Astrocyte (in vitro differentiated cells and primary cell): ENCODE measurements around the gene DDR1.

Source experiments
- CTCF ChIP-seq: IDR thresholded peaks from 2 replicates; pipeline ENCODE4 v1.5.1; 2011; ENCODE audit warnings: low read depth, mild to moderate bottlenecking, inconsistent platforms, low read length, moderate library complexity; ENCODE audit not compliant: insufficient read depth
- EZH2 ChIP-seq: IDR thresholded peaks from 2 replicates; pipeline ENCODE4 v1.6.1; 2012; ENCODE audit warnings: mild to moderate bottlenecking, low read length, inconsistent platforms; ENCODE audit not compliant: insufficient read depth

GRCh38 chr6:30836431-30836866 lies 47.9 kb upstream of the DDR1 start:
- TF ChIP-seq CTCF (no peak), EZH2 (no peak)
